OCI-LY1 (cell line): ENCODE data around the gene HAPLN1.

ENCODE experiments used
- H2AFZ ChIP-seq: fragments of 200-600 bp; sonication (generic), shearing (Covaris generic); 2 replicates; pipeline ENCODE4 v1.6.0; 2014; ENCODE audit warnings: antibody characterized with exemption, mild to moderate bottlenecking, low read length
- H3F3A ChIP-seq: fragments of 200-600 bp; sonication (generic), shearing (Covaris generic); 2 replicates; pipeline ENCODE4 v1.6.0; 2014; ENCODE audit warnings: mild to moderate bottlenecking, antibody characterized with exemption, low read length, moderate library complexity; ENCODE audit not compliant: insufficient read depth
- H3K27ac ChIP-seq: fragments of 200-600 bp; sonication (generic); 2 replicates; pipeline ENCODE4 v1.5.1; 2014; ENCODE audit warnings: low read length, mixed run types, mild to moderate bottlenecking, low read depth; ENCODE audit not compliant: poor library complexity, severe bottlenecking
- H3K27me3 ChIP-seq: fragments of 200-600 bp; sonication (generic); 2 replicates; pipeline ENCODE4 v1.6.0; 2014; ENCODE audit warnings: antibody characterized with exemption, mild to moderate bottlenecking, low read length, moderate library complexity; ENCODE audit not compliant: insufficient read depth
- H3K36me3 ChIP-seq: fragments of 200-600 bp; sonication (generic); 2 replicates; pipeline ENCODE4 v1.6.1; 2014; ENCODE audit warnings: mild to moderate bottlenecking, antibody characterized with exemption, low read length, moderate library complexity, mixed read lengths; ENCODE audit not compliant: insufficient read depth
- H3K4me1 ChIP-seq: fragments of 200-600 bp; sonication (generic); 2 replicates; pipeline ENCODE4 v1.5.1; 2014; ENCODE audit warnings: mild to moderate bottlenecking, low read length, moderate library complexity; ENCODE audit not compliant: insufficient read depth, severe bottlenecking
- H3K4me2 ChIP-seq: fragments of 200-600 bp; sonication (generic), shearing (Covaris generic); 2 replicates; pipeline ENCODE4 v1.6.1; 2014; ENCODE audit warnings: low read length
- H3K4me3 ChIP-seq: fragments of 200-600 bp; sonication (generic); 2 replicates; pipeline ENCODE4 v1.5.1; 2014; ENCODE audit warnings: low read length, low read depth, mild to moderate bottlenecking, mixed read lengths; ENCODE audit not compliant: poor library complexity, severe bottlenecking
- H3K79me2 ChIP-seq: fragments of 200-600 bp; shearing (Covaris generic); 2 replicates; pipeline ENCODE4 v1.6.1; 2016; ENCODE audit warnings: mixed run types, low read length, mixed read lengths; ENCODE audit not compliant: insufficient read depth
- H3K9ac ChIP-seq: fragments of 200-600 bp; sonication (generic), shearing (Covaris generic); 2 replicates; pipeline ENCODE4 v1.6.1; 2014; ENCODE audit warnings: mild to moderate bottlenecking, low read length, mixed read lengths
- H3K9me2 ChIP-seq: fragments of 200-600 bp; sonication (generic), shearing (Covaris generic); 2 replicates; pipeline ENCODE4 v1.6.1; 2014; ENCODE audit warnings: low read depth, mild to moderate bottlenecking, low read length, mixed read lengths
- H3K9me3 ChIP-seq: fragments of 200-600 bp; shearing (Covaris generic); 2 replicates; pipeline ENCODE4 v1.6.1; 2014; ENCODE audit warnings: low read length, mixed read lengths
- H4K20me1 ChIP-seq: fragments of 200-600 bp; sonication (generic), shearing (Covaris generic); 2 replicates; pipeline ENCODE4 v1.6.0; 2016; ENCODE audit warnings: mild to moderate bottlenecking, low read length; ENCODE audit not compliant: insufficient read depth
- CTCF ChIP-seq: fragments of 200-600 bp; sonication (generic), shearing (Covaris generic); IDR thresholded peaks from 2 replicates; pipeline ENCODE4 v1.5.1; 2017; ENCODE audit warnings: mild to moderate bottlenecking, antibody characterized with exemption, low read length, moderate library complexity, mixed read lengths
- EZH2 ChIP-seq: fragments of 200-600 bp; sonication (generic), shearing (Covaris generic); IDR thresholded peaks from 2 replicates; pipeline ENCODE4 v1.8.0; 2017; ENCODE audit warnings: borderline replicate concordance, mixed run types, mild to moderate bottlenecking, antibody characterized with exemption, low read length, moderate library complexity, mixed read lengths

Gene HAPLN1

GRCh38 chr5:83701886-83702285 is 18.8 kb downstream of the HAPLN1 start:
- Histone ChIP-seq H3K9me2 (no peaks in the 10 kb centered on the region), H2AFZ (no peak overlapping the region), H3K27me3 (no peaks in the 10 kb centered on the region), H3K9ac (no peak overlapping the region), H4K20me1 (no peaks in the 10 kb centered on the region), H3K4me1 (no peaks in the 10 kb centered on the region), H3K9me3 (no peaks in the 10 kb centered on the region), H3K4me3 (no peak overlapping the region), H3K79me2 (no peaks in the 10 kb centered on the region), H3K4me2 (no peak overlapping the region), H3F3A (no peaks in the 10 kb centered on the region), H3K27ac (no peak overlapping the region), H3K36me3 (no peaks in the 10 kb centered on the region)
- TF ChIP-seq CTCF (no peak), EZH2 (no peak)

GRCh38 chr5:83689881-83690280 is 30.8 kb downstream of the HAPLN1 start:
- H3K27me3 ChIP-seq: no peaks in the 10 kb centered on the region
- no peak overlapping the region for H2AFZ ChIP-seq
- H3F3A ChIP-seq: no peaks in the 10 kb centered on the region
- no peak overlapping the region for H3K27ac ChIP-seq
- no peaks in the 10 kb centered on the region for H3K9me3 ChIP-seq
- H3K9ac ChIP-seq: no peak overlapping the region
- H3K36me3 ChIP-seq: no peaks in the 10 kb centered on the region
- no peak overlapping the region for H3K4me2 ChIP-seq
- no peak overlapping the region for H3K4me3 ChIP-seq
- H4K20me1 ChIP-seq: no peaks in the 10 kb centered on the region
- no peaks in the 10 kb centered on the region for H3K4me1 ChIP-seq
- no peaks in the 10 kb centered on the region for H3K79me2 ChIP-seq
- H3K9me2 ChIP-seq: no peaks in the 10 kb centered on the region
- no peak for TF ChIP-seq CTCF
- no peak for TF ChIP-seq EZH2

GRCh38 chr5:83688281-83688680 is 32.4 kb downstream of the HAPLN1 start:
- H2AFZ ChIP-seq: no peak overlapping the region
- no peaks in the 10 kb centered on the region for H4K20me1 ChIP-seq
- TF ChIP-seq EZH2: no peak
- TF ChIP-seq CTCF: no peak

More at GRCh38 chr5:83688281-83688680, 32.4 kb downstream of the HAPLN1 start:
- no peak overlapping the region for H3K27ac ChIP-seq
- H3K36me3 ChIP-seq: no peaks in the 10 kb centered on the region
- H3K4me1 ChIP-seq: no peaks in the 10 kb centered on the region
- no peak overlapping the region for H3K4me3 ChIP-seq
- H3K79me2 ChIP-seq: no peaks in the 10 kb centered on the region
- H3K9me2 ChIP-seq: no peaks in the 10 kb centered on the region
- H3K9me3 ChIP-seq: no peaks in the 10 kb centered on the region
- no peaks in the 10 kb centered on the region for H3K27me3 ChIP-seq
- no peak overlapping the region for H3K9ac ChIP-seq
- no peak overlapping the region for H3K4me2 ChIP-seq
- H3F3A ChIP-seq: no peaks in the 10 kb centered on the region
